NCI-H1105 treated with DMSO at 0.1 percent for 48 hours (cell line): ENCODE measurements around the gene P4HA2.

Experiments
- DNase-seq: peaks from one replicate; lab custom pipeline; 2025; lab: John Stamatoyannopoulos, UW

The P4HA2 gene

GRCh38 chr5:132264546-132265335, 37.1 kb upstream of the P4HA2 start:
- no peak for DNase-seq

DNA sequence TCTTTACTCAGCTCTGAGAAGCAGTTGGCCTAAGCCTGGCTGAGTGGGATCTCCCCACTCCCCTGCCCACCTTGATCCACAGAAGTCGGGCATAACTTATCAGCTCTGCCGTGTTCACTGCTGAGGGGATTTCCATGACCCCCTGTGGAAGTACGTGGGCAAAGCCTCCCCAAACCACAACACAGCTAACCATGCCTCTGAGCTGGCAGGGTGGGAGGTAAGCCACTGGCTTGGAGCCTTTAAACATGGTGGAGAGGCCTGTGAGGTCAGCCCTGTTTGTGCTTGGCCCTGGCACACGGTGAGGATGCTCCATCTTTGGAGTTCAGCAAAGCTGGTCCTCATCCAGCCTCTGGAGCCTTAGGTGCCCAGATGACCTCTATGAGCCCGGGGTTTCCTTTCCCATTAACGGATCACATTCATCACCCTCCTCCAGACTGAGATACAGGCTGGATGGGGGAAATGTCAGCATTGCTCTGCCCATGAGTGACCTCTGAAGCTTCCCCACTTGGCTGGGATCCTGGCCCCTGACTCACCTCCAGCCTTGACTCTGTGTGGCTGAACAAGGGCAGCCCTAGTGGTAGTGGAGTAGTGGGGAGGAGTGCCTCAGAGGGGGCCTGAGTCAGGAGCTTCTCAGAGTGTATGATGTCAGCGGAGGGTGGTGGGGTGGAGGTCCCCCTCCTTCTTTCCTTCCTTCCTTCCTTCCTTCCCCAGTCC, 36.1 kb upstream of the P4HA2 start:
- DNase-seq = no peak

DNA sequence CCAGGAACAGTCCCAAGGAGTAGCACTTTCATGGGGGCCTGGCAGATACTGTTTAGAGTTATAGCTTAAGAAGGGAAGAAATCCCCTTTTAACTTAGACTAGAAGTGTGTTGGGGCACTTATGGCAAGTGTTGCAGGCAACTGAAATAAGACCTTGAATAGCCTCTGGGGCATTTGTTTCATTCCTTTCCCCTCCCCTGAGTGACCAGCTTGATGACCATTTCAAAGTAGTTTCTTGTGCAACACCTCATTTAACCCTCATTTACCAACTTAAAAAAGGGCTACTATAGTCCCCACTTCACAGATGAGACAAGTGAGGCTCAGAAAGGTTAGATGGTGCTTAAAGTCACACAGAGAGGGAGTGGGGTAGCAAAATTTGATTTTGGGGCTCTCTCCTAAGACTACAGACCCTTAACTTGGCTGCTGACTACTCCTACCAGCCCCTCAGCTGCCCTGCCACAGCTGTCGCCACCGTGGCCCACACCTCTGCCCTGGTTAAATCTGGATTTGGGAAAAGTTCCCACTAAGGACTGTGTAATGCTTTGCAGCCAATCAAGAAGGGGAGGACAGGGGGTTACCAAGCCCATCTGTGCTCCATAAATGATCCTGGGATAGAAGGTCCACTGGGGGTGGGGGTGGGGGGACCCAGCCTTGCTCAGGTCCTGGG, 35.4 kb upstream of the P4HA2 start:
- DNase-seq = no peak

- DNase-seq = no peak
These were observed 34.5 kb upstream of the P4HA2 start for GRCh38 chr5:132261881-132262845.

GRCh38 chr5:132260714-132261551, 33.3 kb upstream of the P4HA2 start:
- no peak for DNase-seq

DNA sequence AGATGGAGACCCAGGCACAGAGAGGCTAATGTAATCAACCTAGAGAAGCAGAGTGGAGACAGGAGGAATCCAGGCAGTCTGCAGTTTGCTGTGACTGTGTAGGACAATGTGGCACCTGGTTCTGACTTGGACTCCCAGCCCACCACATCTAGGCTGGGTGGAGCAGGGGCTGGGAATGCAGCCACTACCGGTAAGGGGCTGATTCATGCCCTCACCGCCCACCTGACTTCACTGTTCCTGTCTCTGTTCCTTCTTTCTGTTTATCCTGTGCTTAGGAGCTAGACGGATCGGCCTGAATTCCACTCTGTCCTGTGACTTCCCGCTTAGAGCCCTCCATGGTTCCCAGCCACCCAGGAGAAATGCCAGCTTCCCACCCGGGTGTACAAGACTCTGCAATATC, 32.4 kb upstream of the P4HA2 start:
- no peak for DNase-seq

GRCh38 chr5:132259069-132259851, 31.6 kb upstream of the P4HA2 start:
- no peak for DNase-seq

DNA sequence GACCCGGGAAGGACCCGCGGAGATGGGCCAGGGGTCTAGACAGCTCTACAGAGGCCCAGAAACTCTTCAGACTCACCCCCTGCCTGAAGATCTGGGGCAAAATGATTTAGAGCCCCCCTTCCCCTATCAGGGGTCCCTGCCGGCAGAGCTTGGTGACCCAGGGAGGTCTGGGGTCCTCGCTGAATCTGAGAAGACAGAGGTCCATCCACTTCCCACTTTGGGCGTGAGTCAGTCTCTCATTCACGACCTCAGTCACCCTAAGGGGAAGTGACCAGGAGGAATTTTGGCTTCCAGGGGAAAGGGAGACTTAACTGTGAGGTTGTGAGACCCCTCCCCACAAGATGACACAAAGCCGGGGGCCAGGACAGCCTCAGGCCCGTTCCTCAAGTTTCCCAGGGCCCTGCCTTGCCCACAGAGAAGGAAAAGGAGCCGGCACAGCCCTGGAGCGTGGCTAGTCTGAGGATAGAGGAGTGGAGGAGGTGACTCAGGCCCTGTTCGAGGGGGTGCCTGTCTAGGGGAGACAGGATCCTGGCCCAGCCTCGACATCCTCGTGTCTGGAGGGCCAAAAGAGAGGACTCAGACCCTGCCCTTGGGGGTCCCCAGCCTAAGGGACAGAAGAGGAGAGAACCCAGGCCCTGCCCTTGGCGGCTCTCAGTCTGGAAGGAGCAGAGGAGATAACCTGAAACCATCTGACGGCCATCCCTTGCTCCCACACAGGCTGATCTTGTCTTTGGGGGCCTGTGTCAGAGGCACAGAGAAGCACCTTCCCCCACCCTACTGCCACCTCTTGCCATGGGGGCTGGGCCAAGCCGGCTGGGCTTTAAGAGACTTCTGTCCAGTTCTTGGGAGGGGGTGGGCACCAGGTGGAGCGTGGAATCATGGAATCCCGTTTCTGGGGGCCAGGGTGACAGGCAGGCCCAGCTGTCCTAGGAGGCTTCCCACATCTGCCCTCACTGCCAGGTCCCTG, 30.7 kb upstream of the P4HA2 start:
- DNase-seq = no peak

DNA sequence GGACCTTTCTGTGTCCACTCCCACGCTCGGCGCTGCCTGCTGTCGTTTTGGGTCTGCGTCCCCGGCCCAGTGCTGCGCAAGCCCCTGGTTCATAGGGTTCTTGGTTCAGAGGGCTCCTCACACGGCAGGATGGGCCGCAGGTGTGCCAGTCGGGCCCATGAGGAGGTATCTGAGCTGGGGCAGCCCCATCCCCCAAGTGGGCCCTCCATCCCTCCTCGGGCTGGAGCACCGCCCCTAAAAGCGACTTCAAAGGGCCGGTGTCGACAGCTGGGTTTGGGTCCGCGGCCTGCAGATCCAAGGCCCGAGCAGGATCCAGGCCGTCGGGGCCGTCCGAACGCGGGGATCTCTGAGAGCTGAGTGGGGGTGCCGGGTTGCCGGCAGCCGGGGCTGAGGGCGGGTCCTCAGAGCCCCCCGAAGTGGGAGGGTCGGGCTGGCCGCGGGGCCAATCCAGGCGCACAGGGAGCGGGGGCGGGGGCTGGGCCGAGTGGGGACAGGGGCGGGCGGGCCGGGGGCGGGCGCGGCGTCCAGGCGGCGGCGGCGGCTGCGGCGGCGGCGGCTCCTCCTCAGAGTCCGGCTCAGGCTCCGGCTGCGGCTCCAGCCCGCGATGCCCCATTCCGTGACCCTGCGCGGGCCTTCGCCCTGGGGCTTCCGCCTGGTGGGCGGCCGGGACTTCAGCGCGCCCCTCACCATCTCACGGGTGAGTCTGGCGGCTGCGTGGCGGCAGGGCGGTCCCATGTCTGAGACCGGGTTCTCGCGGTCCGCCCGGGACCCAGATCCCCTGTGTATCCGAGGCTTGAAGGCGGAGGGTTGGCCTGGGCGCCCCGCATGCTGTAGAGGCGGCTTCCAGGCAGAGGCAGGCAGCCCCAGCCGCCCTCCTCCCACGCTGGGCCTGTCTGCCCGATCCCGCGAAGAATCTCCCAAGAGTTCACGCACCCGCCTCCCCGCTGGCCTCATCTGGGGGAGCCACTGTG, 29.8 kb upstream of the P4HA2 start, which contains the start of gene PDLIM4:
PDLIM4 (plus strand) TSS at position 566 of the 971 bp plus-strand sequence; CDS start at position 605, 39 bp downstream.
- no peak for DNase-seq

DNA sequence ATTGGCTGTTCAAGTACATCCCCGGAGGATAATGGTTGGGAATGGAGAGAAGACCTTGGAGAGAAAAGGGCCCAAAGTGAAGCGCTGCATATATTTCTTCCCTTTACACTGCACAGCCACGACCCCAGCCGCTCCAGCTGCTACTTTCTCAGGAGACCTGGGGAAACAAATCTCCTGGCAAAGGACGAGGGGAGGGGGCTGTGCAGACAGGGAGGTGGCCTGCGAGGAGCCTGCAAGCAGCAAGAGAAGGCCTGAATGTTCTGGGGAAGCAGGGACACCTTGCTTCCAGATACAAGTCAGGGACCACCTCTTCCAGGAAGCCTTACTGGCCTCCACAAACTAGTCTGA, 29.1 kb upstream of the P4HA2 start:
- no peak for DNase-seq

DNA sequence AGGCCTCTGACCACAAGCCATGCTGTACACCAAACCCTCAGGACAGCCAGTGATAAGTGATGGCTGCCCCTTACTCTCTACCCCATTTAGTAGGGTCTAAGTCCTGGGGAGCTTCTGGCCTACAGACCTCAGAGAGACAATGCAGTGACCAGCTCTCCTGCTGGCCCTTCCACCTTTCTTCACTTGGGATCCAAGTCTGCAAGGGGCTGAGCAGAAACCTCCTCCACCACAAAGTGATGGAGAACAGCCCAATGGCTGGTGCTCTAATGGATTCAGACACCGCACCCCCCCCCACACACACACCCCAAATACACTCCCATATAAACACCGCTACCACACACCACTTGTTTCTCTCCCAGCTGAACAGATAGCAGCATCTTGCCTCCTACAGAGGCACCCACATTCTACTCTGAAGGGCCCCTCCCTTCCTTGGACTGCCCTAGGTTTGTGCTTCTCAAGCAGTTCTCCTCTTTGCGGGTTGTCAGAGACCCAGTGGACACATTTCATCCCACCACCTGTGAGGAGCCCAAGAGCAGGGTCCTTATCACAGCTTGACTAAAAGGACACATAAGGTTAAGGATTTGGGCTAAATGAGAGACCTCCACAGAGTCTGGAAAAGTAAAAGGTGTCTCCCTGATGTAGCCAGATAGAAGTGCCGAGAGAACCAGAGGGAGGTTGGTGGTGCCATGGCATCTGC, 28.6 kb upstream of the P4HA2 start:
- DNase-seq = no peak

DNA sequence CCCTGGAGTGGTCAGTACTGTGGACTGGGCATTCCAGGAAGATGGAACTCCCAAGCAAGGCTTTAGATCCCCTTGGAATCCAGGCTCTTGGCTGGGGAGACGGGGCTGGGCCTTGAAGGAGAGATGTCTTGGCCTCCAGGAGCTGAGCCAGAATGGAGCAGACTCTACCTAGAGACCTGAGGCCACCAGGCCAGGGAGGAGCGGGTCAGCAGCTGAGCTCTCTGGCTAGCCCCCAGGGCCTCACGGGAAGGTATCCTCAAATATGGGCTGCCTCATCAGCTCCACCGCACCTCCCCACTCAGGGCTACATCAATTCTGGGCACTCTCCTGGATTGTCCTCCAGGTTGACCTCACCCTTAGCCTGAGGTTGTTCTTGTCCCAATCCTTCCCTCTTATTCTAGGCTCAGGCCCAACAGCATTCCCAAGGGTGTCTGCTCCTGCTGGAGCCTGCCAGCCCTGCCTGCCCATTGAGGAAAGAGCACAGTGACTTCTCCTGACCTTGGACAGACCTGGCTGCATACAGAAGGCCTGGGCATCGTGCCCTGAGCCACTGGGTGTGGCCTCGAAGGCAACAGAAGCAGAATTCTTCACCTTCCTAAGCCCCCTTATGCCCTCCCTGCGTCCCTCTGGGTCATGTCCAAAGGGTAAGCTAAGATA, 26.8 kb upstream of the P4HA2 start:
- no peak for DNase-seq

- no peak for DNase-seq
These were observed 26.0 kb upstream of the P4HA2 start for GRCh38 chr5:132253452-132254320.

DNA sequence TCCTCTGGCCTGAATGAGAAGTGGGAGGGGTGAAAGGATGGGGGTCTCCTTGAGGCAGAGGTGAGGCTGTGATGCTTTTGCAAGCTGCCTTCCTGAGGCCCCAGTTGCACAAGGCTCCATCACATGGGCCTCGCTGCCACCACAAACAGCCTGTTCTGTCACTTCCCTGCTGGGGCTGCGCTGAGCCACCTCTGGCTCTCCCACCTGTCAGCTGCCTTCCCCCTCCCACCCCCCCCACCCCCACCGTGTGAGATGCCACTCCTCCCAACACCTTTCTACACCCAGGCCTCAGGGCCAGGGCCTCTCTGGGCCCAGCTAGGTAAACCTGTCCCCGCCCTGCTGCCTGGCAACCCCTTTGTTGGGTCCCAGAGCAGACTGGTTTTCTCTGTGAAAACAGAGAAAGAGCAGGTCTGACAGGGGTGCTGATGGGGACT, 25.4 kb upstream of the P4HA2 start:
- no peak for DNase-seq

- DNase-seq = no peak
These were observed 23.6 kb upstream of the P4HA2 start for GRCh38 chr5:132251220-132251725.
